Neuronal stem cell (in vitro differentiated cells): Measurements from ENCODE around the gene VWA5A.

Source experiments
- DNase-seq: peaks from one replicate; pipeline ENCODE4 v3.0.0-alpha.2; 2013; ENCODE audit warnings: low spot score
- H2AFZ ChIP-seq: one replicate; pipeline ENCODE4 v1.6.1; 2013; ENCODE audit warnings: mild to moderate bottlenecking, low read length, inconsistent platforms
- H2AK5ac ChIP-seq: 2 replicates; pipeline ENCODE4 v1.6.1; 2013; ENCODE audit warnings: low read depth, mild to moderate bottlenecking, inconsistent platforms, low read length, moderate library complexity, mixed read lengths
- H2BK120ac ChIP-seq: 2 replicates; pipeline ENCODE4 v1.6.1; 2013; ENCODE audit warnings: low read depth, mild to moderate bottlenecking, inconsistent platforms, low read length, moderate library complexity, mixed read lengths
- H2BK12ac ChIP-seq: one replicate; pipeline ENCODE4 v1.6.1; 2013; ENCODE audit warnings: low read length, inconsistent platforms
- H2BK15ac ChIP-seq: 2 replicates; pipeline ENCODE4 v1.6.1; 2013; ENCODE audit warnings: mild to moderate bottlenecking, low read length, inconsistent platforms, mixed read lengths
- H2BK5ac ChIP-seq: one replicate; pipeline ENCODE4 v1.6.1; 2013; ENCODE audit warnings: inconsistent platforms, mild to moderate bottlenecking, low read length, moderate library complexity
- H3K14ac ChIP-seq: one replicate; pipeline ENCODE4 v1.6.1; 2013; ENCODE audit warnings: low read length, inconsistent platforms
- H3K18ac ChIP-seq: 2 replicates; pipeline ENCODE4 v1.6.1; 2013; ENCODE audit warnings: low read length, inconsistent platforms
- H3K23ac ChIP-seq: 2 replicates; pipeline ENCODE4 v1.6.1; 2013; ENCODE audit warnings: low read depth, mild to moderate bottlenecking, mixed read lengths, low read length, inconsistent platforms; ENCODE audit not compliant: poor library complexity
- H3K27ac ChIP-seq: replicated peaks from 3 replicates; pipeline ENCODE4 v1.5.1; 2013; ENCODE audit warnings: low read length, inconsistent platforms
- H3K27me3 ChIP-seq, 3 experiments: 2 replicates each; pipeline ENCODE4 v1.6.1; 2013; ENCODE audit warnings: low read length in 3 of 3, mild to moderate bottlenecking in 2 of 3, inconsistent platforms in 1 of 3, low read depth in 1 of 3, mixed read lengths in 1 of 3, moderate library complexity in 1 of 3; ENCODE audit not compliant: control insufficient read depth in 3 of 3, insufficient read depth in 3 of 3
- H3K36me3 ChIP-seq, 2 donors: replicated peaks in 1 of 2; 2 replicates each; pipeline ENCODE4 v1.6.1; 2013; ENCODE audit warnings: low read length in 2 of 2; ENCODE audit not compliant: control insufficient read depth in 2 of 2, insufficient read depth in 2 of 2
- H3K4ac ChIP-seq: 2 replicates; pipeline ENCODE4 v1.6.1; 2013; ENCODE audit warnings: inconsistent platforms, mild to moderate bottlenecking, low read length, moderate library complexity
- H3K4me1 ChIP-seq, 2 donors: 1 replicate in 1 of 2; 2 replicates in 1 of 2; pipeline ENCODE4 v1.6.1; 2013; ENCODE audit warnings: low read length in 2 of 2, low read depth in 1 of 2; ENCODE audit not compliant: control insufficient read depth in 2 of 2, insufficient read depth in 1 of 2
- H3K4me2 ChIP-seq: one replicate; pipeline ENCODE4 v1.6.1; 2013; ENCODE audit warnings: mild to moderate bottlenecking, low read length, inconsistent platforms; ENCODE audit not compliant: insufficient read depth, poor library complexity, severe bottlenecking
- H3K4me3 ChIP-seq, 2 donors: 2 replicates each; pipeline ENCODE4 v1.5.1; 2013; ENCODE audit warnings: low read length in 2 of 2, mild to moderate bottlenecking in 2 of 2, inconsistent platforms in 1 of 2, moderate library complexity in 1 of 2
- H3K79me1 ChIP-seq: one replicate; pipeline ENCODE4 v1.6.1; 2013; ENCODE audit warnings: low read depth, mild to moderate bottlenecking, inconsistent platforms, low read length, moderate library complexity
- H3K9ac ChIP-seq: one replicate; pipeline ENCODE4 v1.6.1; 2013; ENCODE audit warnings: mild to moderate bottlenecking, low read depth, low read length, inconsistent platforms; ENCODE audit not compliant: poor library complexity
- H3K9me3 ChIP-seq, 2 donors: replicated peaks in 1 of 2; 2 replicates each; pipeline versions ENCODE3 to v1.6.1; 2013; ENCODE audit warnings: low read length in 2 of 2, mild to moderate bottlenecking in 2 of 2, inconsistent platforms in 1 of 2, low read depth in 1 of 2, mixed read lengths in 1 of 2, moderate library complexity in 1 of 2; ENCODE audit not compliant: control insufficient read depth in 2 of 2, insufficient read depth in 1 of 2
- H4K8ac ChIP-seq: one replicate; pipeline ENCODE4 v1.6.1; 2013; ENCODE audit warnings: low read depth, mild to moderate bottlenecking, inconsistent platforms, low read length, moderate library complexity
- H4K91ac ChIP-seq: one replicate; pipeline ENCODE4 v1.6.1; 2013; ENCODE audit warnings: low read length, low read depth, mild to moderate bottlenecking, inconsistent platforms; ENCODE audit not compliant: poor library complexity
- WGBS, 2 donors: extraction: QIAGEN DNeasy Blood & Tissue Kit; methylation state at CpG; one replicate each; pipeline ENCODE4 v1.1.7; 2013; ENCODE audit warnings: missing lambda C conversion rate in 2 of 2, mixed read lengths in 1 of 2; ENCODE audit not compliant: insufficient read length in 2 of 2, insufficient replicate concordance in 1 of 2; ENCODE audit errors: extremely low coverage in 2 of 2; 5-methylcytosine and 5-hydroxymethylcytosine counted together

VWA5A gene

DNA sequence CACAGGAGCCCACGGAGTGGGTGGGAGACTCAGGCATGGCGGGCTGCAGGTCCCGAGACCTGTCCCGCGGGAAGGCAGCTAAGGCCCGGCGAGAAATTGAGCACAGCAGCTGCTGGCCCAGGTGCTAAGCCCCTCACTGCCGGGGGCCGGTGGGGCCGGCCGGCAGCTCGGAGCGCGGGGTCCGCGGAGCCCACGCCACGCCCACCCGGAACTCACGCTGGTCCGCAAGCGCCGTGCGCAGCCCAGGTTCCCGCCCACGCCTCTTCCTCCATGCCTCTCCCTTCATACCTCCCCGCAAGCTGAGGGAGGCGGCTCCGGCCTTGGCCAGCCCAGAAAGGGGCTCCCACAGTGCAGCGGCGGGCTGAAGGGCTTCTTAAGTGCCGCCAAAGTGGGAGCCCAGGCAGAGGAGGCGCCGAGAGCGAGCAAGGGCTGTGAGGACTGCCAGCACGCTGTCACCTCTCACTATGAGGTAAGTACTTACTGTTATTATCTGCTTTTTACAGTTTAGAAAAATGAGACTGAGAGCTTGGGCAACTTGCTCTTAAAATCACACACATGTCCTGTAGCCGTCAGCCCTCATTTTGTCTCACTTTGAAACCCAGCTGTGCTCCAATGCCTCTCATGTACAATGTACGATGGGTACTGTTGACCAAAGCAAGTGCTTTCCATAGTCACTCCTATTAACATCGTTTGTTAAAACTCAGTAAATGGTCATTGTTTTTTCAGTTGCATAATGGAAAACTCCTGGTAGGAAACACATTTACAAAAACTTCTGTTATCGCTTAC, 55.7 kb downstream of the VWA5A start:
- H3K14ac ChIP-seq, result no peak overlapping the region
- H4K91ac ChIP-seq, result no peak overlapping the region
- H3K4ac ChIP-seq, result peak overlapping the region; percentile 76
- H3K27ac ChIP-seq, result no peak overlapping the region
- H3K23ac ChIP-seq, result no peak overlapping the region
- no peak overlapping the region for H2BK120ac ChIP-seq
- H2BK12ac ChIP-seq, result peak overlapping the region; percentile 58
- H3K4me1 ChIP-seq, result peaks cover 11 to 13% of the 10 kb centered on the region in 2 donors
- H2BK5ac ChIP-seq, result no peak overlapping the region
- H3K27me3 ChIP-seq, result no peaks in the 10 kb centered on the region
- H3K79me1 ChIP-seq, result no peaks in the 10 kb centered on the region
- H2BK15ac ChIP-seq, result no peak overlapping the region
- H2AK5ac ChIP-seq, result peak overlapping the region; percentile 95
- H3K9ac ChIP-seq, result no peak overlapping the region
- H3K18ac ChIP-seq, result no peak overlapping the region
- H4K8ac ChIP-seq, result no peak overlapping the region
- H3K4me2 ChIP-seq, result no peak overlapping the region
- DNase-seq, result no peak
- no peak overlapping the region for H2AFZ ChIP-seq
- H3K4me3 ChIP-seq, result no peak overlapping the region
- no peaks in the 10 kb centered on the region for H3K36me3 ChIP-seq
- WGBS, 2 donors, result no CpG with 5 or more reads among the region's 40 CpGs
- H3K9me3 ChIP-seq, result no peaks in the 10 kb centered on the region

DNA sequence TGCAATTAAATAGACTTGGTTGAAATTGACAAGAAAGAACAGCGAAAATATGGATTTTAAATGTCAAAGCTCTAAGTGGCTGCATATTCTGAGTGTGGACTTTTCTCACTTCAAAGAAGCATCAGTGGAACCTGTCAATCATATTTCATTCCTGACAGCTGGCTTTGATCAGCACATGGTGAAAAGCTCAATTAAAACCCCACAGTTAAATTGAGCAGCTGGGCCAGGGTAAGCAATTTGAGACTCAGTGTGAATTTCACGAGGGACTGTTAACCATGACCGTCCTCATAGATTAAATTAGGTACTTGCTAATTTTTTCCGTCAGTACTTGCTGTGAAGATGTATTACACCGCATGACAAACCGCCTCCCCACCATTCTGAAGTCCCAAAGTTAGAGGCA, 56.9 kb downstream of the VWA5A start:
- no peak overlapping the region for H4K8ac ChIP-seq
- no peak overlapping the region for H2BK15ac ChIP-seq
- no peak overlapping the region for H2BK12ac ChIP-seq
- no peaks in the 10 kb centered on the region for H3K27me3 ChIP-seq
- H3K4me1 ChIP-seq, result peaks cover 11 to 13% of the 10 kb centered on the region in 2 donors
- H2BK5ac ChIP-seq, result no peak overlapping the region
- no peak overlapping the region for H3K4me3 ChIP-seq
- H3K4me2 ChIP-seq, result no peak overlapping the region
- no peak overlapping the region for H2BK120ac ChIP-seq
- no peak overlapping the region for H2AFZ ChIP-seq
- H3K9me3 ChIP-seq, result no peaks in the 10 kb centered on the region
- no peak overlapping the region for H3K18ac ChIP-seq
- H3K9ac ChIP-seq, result no peak overlapping the region
- no CpG with 5 or more reads among the region's 6 CpGs for WGBS, 2 donors
- H3K27ac ChIP-seq, result no peak overlapping the region
- no peak overlapping the region for H3K4ac ChIP-seq
- H2AK5ac ChIP-seq, result no peak overlapping the region
- no peak overlapping the region for H4K91ac ChIP-seq
- H3K36me3 ChIP-seq, result no peaks in the 10 kb centered on the region
- no peak overlapping the region for H3K14ac ChIP-seq
- no peaks in the 10 kb centered on the region for H3K79me1 ChIP-seq
- no peak for DNase-seq
- no peak overlapping the region for H3K23ac ChIP-seq

DNA sequence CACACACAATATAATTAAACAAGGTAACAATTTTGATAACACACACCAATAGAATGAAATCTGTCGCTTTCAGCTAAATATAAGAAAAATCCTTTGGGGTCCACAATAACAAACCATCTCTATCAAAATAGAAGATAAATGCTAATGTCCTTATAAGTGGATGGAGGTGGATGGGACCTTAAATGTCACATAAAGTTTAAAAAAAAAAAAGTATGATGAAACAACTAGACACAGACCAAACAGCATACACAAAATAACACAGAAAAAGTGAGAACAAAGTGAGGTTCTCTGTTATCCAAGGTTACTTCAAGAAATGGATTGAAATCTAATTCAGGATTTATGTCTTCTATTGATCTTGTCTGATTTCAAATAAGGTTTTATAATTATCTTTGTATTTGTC, 57.3 kb downstream of the VWA5A start:
- Histone ChIP-seq H3K18ac (no peak overlapping the region), H2BK12ac (no peak overlapping the region), H3K4me3 (no peak overlapping the region), H2BK120ac (no peak overlapping the region), H2BK15ac (no peak overlapping the region), H4K8ac (no peak overlapping the region), H3K4me1 (peaks cover 9 to 11% of the 10 kb centered on the region in 2 donors), H3K4me2 (no peak overlapping the region), H3K79me1 (no peaks in the 10 kb centered on the region), H2AFZ (peak overlapping the region; percentile 53), H3K23ac (no peak overlapping the region), H3K27ac (no peak overlapping the region), H3K4ac (no peak overlapping the region), H3K9me3 (no peaks in the 10 kb centered on the region), H2BK5ac (no peak overlapping the region), H3K14ac (no peak overlapping the region), H3K9ac (no peak overlapping the region), H3K27me3 (no peaks in the 10 kb centered on the region), H2AK5ac (no peak overlapping the region), H4K91ac (no peak overlapping the region), H3K36me3 (no peaks in the 10 kb centered on the region)
- WGBS, 2 donors, result no CpG with 5 or more reads among the region's 1 CpG
- DNase-seq, result no peak

DNA sequence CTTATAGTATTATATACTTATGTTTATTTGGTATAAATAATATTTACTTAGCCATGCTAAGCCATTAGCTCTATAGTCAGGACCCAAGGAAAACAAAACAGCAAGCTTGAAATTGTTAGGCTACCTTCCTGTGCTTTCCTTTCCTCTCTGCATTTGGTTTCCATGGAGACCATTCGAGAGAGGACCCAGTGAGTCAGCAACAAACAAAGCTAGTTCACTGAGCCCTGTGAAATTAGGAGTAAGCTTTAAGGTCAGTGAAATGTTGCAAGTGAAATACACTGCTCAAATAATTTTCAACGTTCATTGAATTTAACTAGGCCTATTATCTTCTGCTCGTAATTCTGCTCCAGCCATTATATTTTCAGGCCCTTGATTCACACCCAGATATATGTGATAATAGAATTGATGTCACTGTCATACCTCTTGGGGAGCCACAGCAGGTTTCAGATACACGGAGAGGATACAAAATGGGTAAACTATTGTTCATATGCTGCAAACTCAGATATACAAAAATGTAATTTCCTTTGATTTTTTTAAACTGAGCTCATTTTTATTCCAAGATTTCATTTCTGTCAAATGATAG, 58.8 kb downstream of the VWA5A start:
- Histone ChIP-seq H3K4ac (no peak overlapping the region), H3K27me3 (no peaks in the 10 kb centered on the region), H4K91ac (no peak overlapping the region), H2BK15ac (no peak overlapping the region), H3K4me3 (no peak overlapping the region), H3K18ac (no peak overlapping the region), H2BK120ac (no peak overlapping the region), H3K79me1 (no peaks in the 10 kb centered on the region), H3K9me3 (no peaks in the 10 kb centered on the region), H3K9ac (no peak overlapping the region), H4K8ac (no peak overlapping the region), H3K23ac (no peak overlapping the region), H3K27ac (peak overlapping the region; percentile 61), H3K36me3 (no peaks in the 10 kb centered on the region), H3K14ac (no peak overlapping the region), H3K4me2 (peak overlapping the region; percentile 45), H3K4me1 (peaks cover 4 to 8% of the 10 kb centered on the region in 2 donors), H2BK12ac (no peak overlapping the region), H2BK5ac (no peak overlapping the region), H2AK5ac (no peak overlapping the region), H2AFZ (peak overlapping the region; percentile 54)
- peak; percentile 77 for DNase-seq
- no CpG with 5 or more reads among the region's 4 CpGs for WGBS, 2 donors
